Gastrocnemius medialis (tissue), 4 donors: ENCODE measurements around the gene DUOXA2.

ENCODE experiments used
- CTCF ChIP-seq, 5 experiments: fragments of 450-650 bp in 3 of 5; fragments of 200-600 bp in 2 of 5; sonication (generic) in 2 of 5; IDR thresholded peaks in 4 of 5; conservative IDR thresholded peaks in 1 of 5; 1 replicate in 4 of 5; 2 replicates in 1 of 5; pipeline ENCODE4 v1.5.1; 2016 to 2019; ENCODE audit warnings: antibody characterized with exemption in 5 of 5, mild to moderate bottlenecking in 3 of 5, moderate library complexity in 3 of 5
- POLR2A ChIP-seq, 2 donors: fragments of 450-650 bp; IDR thresholded peaks; one replicate each; pipeline ENCODE4 v1.6.1; 2017; ENCODE audit warnings: antibody characterized with exemption in 2 of 2, mild to moderate bottlenecking in 2 of 2, moderate library complexity in 2 of 2

GRCh38 chr15:45107941-45108630 is 6.0 kb upstream of the DUOXA2 start:
- TF ChIP-seq CTCF (IDR thresholded peaks at IDR 0.05 in 4 of 5, conservative IDR thresholded peaks at IDR 0.05 in 1 of 5) (no peak), POLR2A (IDR thresholded peaks at IDR 0.05) (no peak)
